ENCODE results near the gene CHST3.

The CHST3 gene

DNA sequence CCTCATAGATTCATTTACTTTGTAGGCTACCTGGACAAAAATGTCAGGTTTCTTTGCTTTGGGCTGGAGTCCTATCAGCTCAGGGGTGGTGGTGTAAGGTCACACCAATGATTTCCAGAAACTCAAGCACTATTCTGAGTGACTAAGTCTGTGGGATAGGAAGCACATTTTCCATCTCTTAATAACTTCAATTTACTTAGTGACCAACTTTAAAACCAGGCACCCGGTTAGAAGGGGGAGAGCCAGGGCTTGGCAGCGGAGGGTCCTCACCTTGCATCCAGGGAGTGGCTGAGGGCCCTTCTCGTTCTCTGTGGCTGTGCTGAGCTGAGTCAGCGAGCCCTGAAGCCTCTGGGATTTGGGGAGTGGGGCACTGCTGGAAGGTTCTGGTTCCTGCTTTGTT is 6.7 kb downstream of the CHST3 start:
- H3K4me3 ChIP-seq (ENCODE audit: low read depth, low read length) = no peak overlapping the region
- TF ChIP-seq, protein P1, sequence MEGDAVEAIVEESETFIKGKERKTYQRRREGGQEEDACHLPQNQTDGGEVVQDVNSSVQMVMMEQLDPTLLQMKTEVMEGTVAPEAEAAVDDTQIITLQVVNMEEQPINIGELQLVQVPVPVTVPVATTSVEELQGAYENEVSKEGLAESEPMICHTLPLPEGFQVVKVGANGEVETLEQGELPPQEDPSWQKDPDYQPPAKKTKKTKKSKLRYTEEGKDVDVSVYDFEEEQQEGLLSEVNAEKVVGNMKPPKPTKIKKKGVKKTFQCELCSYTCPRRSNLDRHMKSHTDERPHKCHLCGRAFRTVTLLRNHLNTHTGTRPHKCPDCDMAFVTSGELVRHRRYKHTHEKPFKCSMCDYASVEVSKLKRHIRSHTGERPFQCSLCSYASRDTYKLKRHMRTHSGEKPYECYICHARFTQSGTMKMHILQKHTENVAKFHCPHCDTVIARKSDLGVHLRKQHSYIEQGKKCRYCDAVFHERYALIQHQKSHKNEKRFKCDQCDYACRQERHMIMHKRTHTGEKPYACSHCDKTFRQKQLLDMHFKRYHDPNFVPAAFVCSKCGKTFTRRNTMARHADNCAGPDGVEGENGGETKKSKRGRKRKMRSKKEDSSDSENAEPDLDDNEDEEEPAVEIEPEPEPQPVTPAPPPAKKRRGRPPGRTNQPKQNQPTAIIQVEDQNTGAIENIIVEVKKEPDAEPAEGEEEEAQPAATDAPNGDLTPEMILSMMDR (IDR thresholded peaks at IDR 0.05; ENCODE audit: borderline replicate concordance, insufficient read depth, low read depth, low read length) = no peak

DNA sequence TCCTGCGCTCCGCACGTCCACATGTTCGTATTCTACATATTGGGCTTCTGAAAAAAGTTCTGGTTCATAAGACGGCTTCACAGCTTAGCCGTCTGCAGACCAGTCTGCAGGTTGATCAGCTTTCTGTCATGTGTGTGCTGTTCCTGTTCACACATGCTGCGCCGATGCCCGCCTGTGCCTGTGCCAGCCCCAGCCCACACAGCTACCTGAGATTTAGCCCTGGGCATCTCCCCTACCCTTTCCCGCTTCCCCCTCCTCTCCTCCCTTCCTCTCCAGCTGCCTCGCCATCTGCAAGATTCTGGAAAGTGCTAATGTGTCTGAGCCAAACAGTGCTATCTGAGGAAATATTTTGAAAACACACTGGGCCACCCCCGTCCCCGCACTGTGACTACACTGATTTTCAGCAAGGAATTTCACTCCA is 7.1 kb downstream of the CHST3 start:
- TF ChIP-seq, protein P1 (IDR thresholded peaks at IDR 0.05; ENCODE audit: borderline replicate concordance, insufficient read depth, low read depth, low read length) = no peak

DNA sequence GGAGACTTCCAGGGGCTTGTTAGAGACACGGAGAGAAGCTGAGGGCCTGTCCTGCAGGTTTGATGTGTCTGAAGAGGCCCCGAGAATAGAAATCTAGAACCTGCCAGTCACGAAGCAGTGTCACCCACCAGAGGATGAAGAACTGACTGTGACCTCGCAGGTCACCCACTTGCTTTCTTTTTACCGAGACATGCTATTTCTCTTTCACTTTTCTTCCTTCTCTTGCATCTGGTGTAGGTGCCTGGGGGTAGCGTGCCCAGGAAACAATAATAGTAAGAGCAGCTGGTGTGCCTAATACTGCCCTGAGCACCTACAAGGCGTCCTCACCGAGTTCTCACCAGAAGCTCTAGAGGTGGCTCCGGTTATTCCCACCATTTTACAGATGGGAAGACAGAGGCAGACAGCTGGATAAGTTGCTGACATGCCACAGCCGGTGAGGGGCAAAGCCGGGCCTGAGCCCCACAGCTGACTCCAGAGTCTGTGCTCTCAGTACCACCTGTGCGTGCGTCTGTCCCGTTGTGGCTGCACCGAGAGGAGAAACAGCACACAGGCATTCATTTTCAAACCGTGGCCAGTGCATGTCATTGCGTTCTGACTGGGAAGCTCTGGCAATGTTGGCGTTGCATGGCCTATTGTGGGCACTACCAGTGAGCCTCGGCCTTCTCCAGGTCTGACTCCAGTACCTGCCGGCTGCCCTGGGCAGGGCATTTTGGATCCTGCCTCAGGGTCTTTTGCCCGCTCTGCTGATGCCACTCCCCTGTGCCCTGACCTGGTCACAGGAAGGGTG is 7.8 kb downstream of the CHST3 start:
- TF ChIP-seq, protein P1 (IDR thresholded peaks at IDR 0.05; ENCODE audit: borderline replicate concordance, insufficient read depth, low read depth, low read length) = no peak
- no peak overlapping the region for H3K4me3 ChIP-seq (ENCODE audit: low read depth, low read length)

More for the DNA sequence above, 7.1 kb downstream of the CHST3 start:
- no peak overlapping the region for H3K4me3 ChIP-seq (ENCODE audit: low read depth, low read length)

DNA sequence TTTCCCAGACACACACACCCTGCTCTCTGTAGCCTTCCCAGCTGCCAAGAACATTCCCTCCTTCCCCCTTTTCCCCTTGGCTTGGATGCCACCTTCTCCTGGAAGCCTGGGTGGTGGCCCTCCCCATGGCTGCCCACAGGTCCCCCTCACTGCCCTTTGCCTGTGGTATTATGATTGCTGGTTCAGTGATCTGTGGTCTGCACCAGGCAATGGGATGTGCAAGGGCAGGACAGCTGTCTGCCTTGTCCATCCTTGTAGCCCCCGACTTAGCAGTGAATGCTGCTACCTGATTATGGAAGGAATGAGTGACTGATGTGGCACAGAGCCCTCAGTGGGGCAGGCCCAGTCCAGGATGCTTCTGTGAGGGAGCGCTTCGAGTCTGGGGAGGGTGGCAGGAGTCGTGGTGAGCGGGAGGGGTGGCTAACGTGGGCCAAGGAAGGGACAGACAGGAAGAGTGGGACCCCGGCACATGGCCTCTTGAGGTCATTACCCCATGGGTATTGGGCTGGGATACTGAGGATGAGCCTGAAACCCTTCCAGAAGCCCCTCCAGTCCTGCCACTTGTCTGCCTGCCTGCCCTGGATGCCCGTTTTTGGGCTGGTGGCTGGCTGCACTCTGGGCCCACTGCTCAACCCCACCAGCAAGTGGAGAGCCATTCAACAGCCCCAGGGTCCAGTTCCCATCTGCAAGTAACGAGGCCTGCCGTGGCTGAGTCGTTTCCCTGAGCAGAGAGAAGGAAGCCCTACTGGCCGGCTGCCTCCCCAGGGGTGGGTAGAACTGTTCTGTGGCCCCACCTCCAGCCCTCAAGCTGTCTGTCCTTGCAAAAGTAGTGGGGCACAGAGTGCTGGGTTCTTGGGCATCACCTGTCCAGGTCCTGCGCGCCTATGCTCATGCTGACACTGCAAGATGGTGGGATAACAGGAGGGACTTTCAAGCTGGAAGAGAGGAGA is 8.8 kb downstream of the CHST3 start:
- TF ChIP-seq, protein P1 (IDR thresholded peaks at IDR 0.05; ENCODE audit: borderline replicate concordance, insufficient read depth, low read depth, low read length) = no peak
- H3K4me3 ChIP-seq (ENCODE audit: low read depth, low read length) = no peak overlapping the region

DNA sequence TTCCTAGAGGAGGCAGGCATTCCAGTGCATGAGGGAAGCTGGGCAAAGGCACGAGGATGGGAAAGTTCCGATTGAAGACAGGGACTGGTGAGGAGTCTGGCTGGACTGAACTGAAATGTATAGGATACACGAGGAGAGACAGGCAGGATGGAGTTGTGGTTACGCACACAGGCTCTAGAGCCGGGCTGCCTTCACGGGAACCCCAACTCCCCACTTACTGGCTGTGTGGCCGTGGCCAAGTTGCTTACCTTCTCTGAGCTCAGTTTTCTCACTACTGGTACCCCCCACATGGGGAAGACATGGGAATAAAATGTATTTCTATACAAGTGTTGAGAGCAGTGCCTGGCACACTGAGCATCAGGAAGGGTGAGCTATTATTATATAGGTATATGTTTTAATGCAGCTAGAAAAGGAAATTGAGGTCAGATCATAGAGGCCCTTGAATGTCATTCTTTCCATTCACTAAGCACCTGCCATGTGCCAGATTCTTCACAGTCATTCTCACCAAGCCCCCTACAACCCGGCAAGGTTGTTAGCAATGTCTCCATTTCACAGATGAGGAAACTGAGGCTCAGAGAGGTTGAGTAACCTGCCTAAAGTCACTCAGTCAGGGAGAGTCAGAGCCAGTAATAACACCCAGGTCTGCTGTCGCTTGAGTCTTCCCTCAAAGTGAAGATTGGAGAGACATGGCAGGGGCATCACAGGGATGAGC is 9.7 kb downstream of the CHST3 start:
- H3K4me3 ChIP-seq (ENCODE audit: low read depth, low read length) = no peak overlapping the region
- TF ChIP-seq, protein P1 (IDR thresholded peaks at IDR 0.05; ENCODE audit: borderline replicate concordance, insufficient read depth, low read depth, low read length) = no peak

DNA sequence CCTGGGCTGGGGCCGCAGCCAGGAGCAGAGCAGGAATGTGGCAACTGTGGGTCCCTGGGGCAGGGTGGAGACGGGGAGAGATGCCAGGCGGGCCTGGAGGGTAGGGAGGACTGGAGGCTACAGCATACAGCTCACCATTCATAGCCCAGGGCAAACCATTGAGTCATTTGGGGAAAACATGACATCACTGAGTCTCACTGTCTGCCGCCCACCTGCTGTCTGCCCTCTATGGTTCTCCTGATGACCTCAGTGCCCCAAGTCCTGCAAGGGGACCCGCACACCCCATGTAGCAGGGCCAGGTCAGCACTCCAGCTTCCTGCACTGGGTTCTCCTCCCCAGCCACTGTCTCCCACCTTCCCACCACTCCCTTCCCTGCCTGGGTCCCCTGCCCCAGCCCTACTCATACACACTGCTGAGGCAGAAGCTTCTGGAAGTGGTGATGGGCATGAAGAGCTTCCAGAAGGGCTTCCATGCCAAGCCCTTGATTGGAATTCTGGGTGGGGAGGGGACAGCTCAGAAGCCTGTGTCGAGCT is 10.4 kb downstream of the CHST3 start:
- H3K4me3 ChIP-seq (ENCODE audit: low read depth, low read length) = no peak overlapping the region
- TF ChIP-seq, protein P1 (IDR thresholded peaks at IDR 0.05; ENCODE audit: borderline replicate concordance, insufficient read depth, low read depth, low read length) = no peak

Data from GM12875 (cell line).